Natural killer cell treated with Interleukin-12 subunit alpha and Interleukin-12 subunit beta and Interleukin-15 and Interleukin-18, amount 100 ng/mL, for 72 hours (primary cell): ENCODE measurements around the gene ACTN2. TPM values are rescaled to one million over a fixed set of nuclear protein-coding genes. Genes with fewer than 3 reads are reported as not detected.

ENCODE experiments used
- ATAC-seq, 2 donors: fragments of 150-1000 bp; cut with Tn5 transposase in 1 of 2; sonication (Bioruptor Pico), chemical (Tn5 transposase) in 1 of 2; 2 replicates each; pipeline ENCODE4 v1.10.0; 2021
- DNase-seq: peaks from one replicate; pipeline ENCODE4 v3.0.0; 2022; ENCODE audit warnings: low spot score
- H3K27ac Mint-ChIP-seq, 2 donors: 1 replicate in 1 of 2; 2 replicates in 1 of 2; pipeline ENCODE4 v1.8.0; 2022; ENCODE audit warnings: mixed read lengths in 2 of 2, mild to moderate bottlenecking in 1 of 2, moderate library complexity in 1 of 2
- H3K27me3 Mint-ChIP-seq, 2 donors: 1 replicate in 1 of 2; 2 replicates in 1 of 2; pipeline ENCODE4 v1.8.0; 2022; ENCODE audit warnings: mixed read lengths in 2 of 2
- H3K36me3 Mint-ChIP-seq: one replicate; pipeline ENCODE4 v1.8.0; 2022; ENCODE audit warnings: mixed read lengths
- H3K4me1 Mint-ChIP-seq, 2 donors: 1 replicate in 1 of 2; 2 replicates in 1 of 2; pipeline ENCODE4 v1.8.0; 2022; ENCODE audit warnings: low read depth in 2 of 2, mixed read lengths in 2 of 2, mild to moderate bottlenecking in 1 of 2
- H3K4me3 Mint-ChIP-seq: one replicate; pipeline ENCODE4 v1.8.0; 2022; ENCODE audit warnings: mixed read lengths
- H3K9me3 Mint-ChIP-seq: 2 replicates; pipeline ENCODE4 v1.8.0; 2022; ENCODE audit warnings: mixed read lengths
- total RNA-seq, 2 donors: library from RNA; stranded (reverse); gene quantifications; one replicate each; pipeline ENCODE4 v1.2.3, GENCODE V29; 2022

Gene ACTN2
- total RNA-seq, 2 donors from 2014 or later, result 0.17 TPM; not detected in 1

DNA sequence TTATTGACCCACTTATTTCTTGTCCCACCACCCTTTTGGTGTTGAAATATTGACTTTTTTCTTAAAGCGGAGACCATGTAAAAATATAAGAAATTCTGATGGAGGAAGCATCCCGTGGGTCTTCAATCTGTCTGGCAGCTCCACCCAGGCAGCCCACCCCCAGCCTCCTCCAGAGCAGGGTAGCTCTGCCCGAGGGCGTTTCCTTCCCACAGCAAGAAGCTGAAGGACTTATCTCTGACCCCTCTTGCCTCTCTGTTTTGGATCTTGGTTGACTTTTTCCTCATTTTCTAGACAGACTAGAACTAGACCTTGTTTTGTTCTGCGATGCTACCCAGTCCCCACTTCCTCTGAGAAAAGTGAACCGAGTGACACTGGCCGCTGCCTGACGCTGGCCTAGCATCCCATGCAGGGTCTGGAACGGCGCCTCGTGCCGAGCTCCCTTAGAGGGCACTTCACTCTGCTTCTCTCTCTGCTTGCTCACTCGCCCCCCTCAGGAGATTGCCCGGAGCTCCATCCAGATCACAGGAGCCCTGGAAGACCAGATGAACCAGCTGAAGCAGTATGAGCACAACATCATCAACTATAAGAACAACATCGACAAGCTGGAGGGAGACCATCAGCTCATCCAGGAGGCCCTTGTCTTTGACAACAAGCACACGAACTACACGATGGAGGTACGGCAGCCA lies 68.4 kb downstream of the ACTN2 start:
- Mint-ChIP-seq H3K9me3 (no peaks in the 10 kb centered on the region), H3K36me3 (no peaks in the 10 kb centered on the region), H3K27ac (no peak overlapping the region), H3K27me3 (peaks cover 3 to 6% of the 10 kb centered on the region in 2 donors), H3K4me1 (peaks cover 3 to 6% of the 10 kb centered on the region in 2 donors), H3K4me3 (no peak overlapping the region)
- ATAC-seq (no peak), DNase-seq (no peak)

GRCh38 chr1:236757640-236758039 lies 71.3 kb downstream of the ACTN2 start:
- peaks cover 3 to 6% of the 10 kb centered on the region in 2 donors for H3K4me1 Mint-ChIP-seq
- H3K27me3 Mint-ChIP-seq, result peaks cover 0 to 3% of the 10 kb centered on the region in 2 donors
- no peak overlapping the region for H3K27ac Mint-ChIP-seq
- no peaks in the 10 kb centered on the region for H3K9me3 Mint-ChIP-seq
- H3K4me3 Mint-ChIP-seq, result no peak overlapping the region
- DNase-seq, result no peak
- H3K36me3 Mint-ChIP-seq, result no peaks in the 10 kb centered on the region
- ATAC-seq, result no peak

GRCh38 chr1:236759252-236759859 lies 73.1 kb downstream of the ACTN2 start:
- no peak overlapping the region for H3K4me3 Mint-ChIP-seq
- peaks cover 0 to 4% of the 10 kb centered on the region in 2 donors for H3K27me3 Mint-ChIP-seq
- no peak for ATAC-seq

DNA sequence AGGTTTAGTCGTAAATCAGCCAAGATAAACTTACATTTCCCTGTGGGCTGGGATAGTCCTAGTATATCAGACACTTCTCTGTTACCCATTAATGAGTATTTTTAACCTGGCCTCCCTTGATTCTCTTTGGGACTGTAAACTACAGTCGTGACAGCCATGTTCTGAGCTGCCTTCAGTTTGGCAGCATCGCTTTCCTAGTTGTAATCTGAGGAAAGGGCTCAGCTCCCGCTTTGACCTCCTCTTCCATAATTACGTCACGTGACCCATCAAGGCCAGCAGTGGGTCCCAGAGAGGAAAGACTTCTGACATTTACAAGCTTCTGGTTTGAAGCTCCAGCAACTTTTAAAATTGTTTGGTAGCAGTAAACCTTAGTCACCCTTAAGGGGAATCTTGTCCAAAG lies 74.2 kb downstream of the ACTN2 start:
- H3K27me3 Mint-ChIP-seq, result peaks cover 0 to 10% of the 10 kb centered on the region in 2 donors
- no peak overlapping the region for H3K27ac Mint-ChIP-seq
- H3K4me1 Mint-ChIP-seq, result peaks cover 3 to 6% of the 10 kb centered on the region in 2 donors
- DNase-seq (no peak), ATAC-seq (no peak)
- no peaks in the 10 kb centered on the region for H3K36me3 Mint-ChIP-seq
- H3K4me3 Mint-ChIP-seq, result no peak overlapping the region
- no peaks in the 10 kb centered on the region for H3K9me3 Mint-ChIP-seq

More at GRCh38 chr1:236759252-236759859, 73.1 kb downstream of the ACTN2 start:
- Mint-ChIP-seq H3K9me3 (no peaks in the 10 kb centered on the region), H3K4me1 (peaks cover 3 to 6% of the 10 kb centered on the region in 2 donors), H3K27ac (no peak overlapping the region), H3K36me3 (no peaks in the 10 kb centered on the region)
- DNase-seq, result no peak

GRCh38 chr1:236760986-236761385 lies 74.7 kb downstream of the ACTN2 start:
- Mint-ChIP-seq H3K9me3 (no peaks in the 10 kb centered on the region), H3K4me1 (peaks cover 3 to 6% of the 10 kb centered on the region in 2 donors), H3K36me3 (no peaks in the 10 kb centered on the region), H3K27me3 (peaks cover 5 to 13% of the 10 kb centered on the region in 2 donors), H3K4me3 (no peak overlapping the region), H3K27ac (no peak overlapping the region)
- no peak for DNase-seq
- no peak for ATAC-seq

GRCh38 chr1:236761397-236762132 lies 75.3 kb downstream of the ACTN2 start:
- no peaks in the 10 kb centered on the region for H3K36me3 Mint-ChIP-seq
- no peak for ATAC-seq
- H3K4me3 Mint-ChIP-seq, result no peak overlapping the region
- no peak for DNase-seq
- H3K4me1 Mint-ChIP-seq, result peaks cover 3 to 6% of the 10 kb centered on the region in 2 donors
- H3K27ac Mint-ChIP-seq, result no peak overlapping the region
- peaks cover 11 to 14% of the 10 kb centered on the region in 2 donors for H3K27me3 Mint-ChIP-seq
- H3K9me3 Mint-ChIP-seq, result no peaks in the 10 kb centered on the region

DNA sequence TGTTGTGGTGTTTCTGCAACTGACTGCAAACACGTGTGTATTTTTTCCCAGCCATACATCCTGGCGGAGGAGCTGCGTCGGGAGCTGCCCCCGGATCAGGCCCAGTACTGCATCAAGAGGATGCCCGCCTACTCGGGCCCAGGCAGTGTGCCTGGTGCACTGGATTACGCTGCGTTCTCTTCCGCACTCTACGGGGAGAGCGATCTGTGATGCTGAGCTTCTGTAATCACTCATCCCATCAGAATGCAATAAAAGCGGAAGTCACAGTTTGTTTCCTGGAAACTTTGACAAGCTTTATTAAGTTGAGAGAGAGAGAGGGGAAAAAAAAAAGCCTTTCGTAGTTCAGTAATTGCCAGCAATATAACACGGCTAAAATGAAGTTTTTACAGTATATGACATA lies 76.1 kb downstream of the ACTN2 start:
- H3K27me3 Mint-ChIP-seq, result peaks cover 12 to 16% of the 10 kb centered on the region in 2 donors
- no peaks in the 10 kb centered on the region for H3K9me3 Mint-ChIP-seq
- H3K4me1 Mint-ChIP-seq, result peaks cover 3 to 6% of the 10 kb centered on the region in 2 donors
- DNase-seq, result no peak
- H3K27ac Mint-ChIP-seq, result no peak overlapping the region
- H3K4me3 Mint-ChIP-seq, result no peak overlapping the region
- no peaks in the 10 kb centered on the region for H3K36me3 Mint-ChIP-seq
- no peak for ATAC-seq

DNA sequence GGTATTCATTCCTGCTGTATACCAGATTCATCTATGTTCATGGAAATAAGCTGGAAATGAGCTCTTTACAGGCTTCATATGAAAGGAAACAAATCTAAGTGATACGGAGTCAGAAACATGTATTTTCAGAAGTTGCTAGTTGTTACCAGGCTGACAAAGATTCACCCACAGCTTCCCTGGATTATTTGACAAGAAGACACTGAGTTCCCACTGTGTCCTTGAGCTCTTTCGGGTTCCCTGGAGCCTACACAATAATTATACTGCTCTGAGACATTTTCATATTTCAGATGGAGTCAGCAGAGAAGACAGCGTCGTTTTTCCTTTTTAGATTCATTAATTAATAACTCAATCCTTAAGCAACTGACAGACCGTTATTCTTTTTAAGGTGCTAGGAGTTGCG lies 79.5 kb downstream of the ACTN2 start:
- peaks cover 27 to 35% of the 10 kb centered on the region in 2 donors for H3K27me3 Mint-ChIP-seq
- H3K27ac Mint-ChIP-seq, result no peak overlapping the region
- no peak for ATAC-seq
- H3K9me3 Mint-ChIP-seq, result no peaks in the 10 kb centered on the region
- no peaks in the 10 kb centered on the region for H3K4me1 Mint-ChIP-seq
- no peak for DNase-seq
- no peak overlapping the region for H3K4me3 Mint-ChIP-seq
- no peaks in the 10 kb centered on the region for H3K36me3 Mint-ChIP-seq

- Mint-ChIP-seq H3K4me3 (no peak overlapping the region), H3K9me3 (no peaks in the 10 kb centered on the region), H3K36me3 (no peaks in the 10 kb centered on the region), H3K27me3 (peaks cover 27 to 35% of the 10 kb centered on the region in 2 donors), H3K27ac (no peak overlapping the region), H3K4me1 (no peaks in the 10 kb centered on the region)
- ATAC-seq (no peak), DNase-seq (no peak)
Observed at GRCh38 chr1:236766506-236766905, 80.2 kb downstream of the ACTN2 start.

GRCh38 chr1:236767276-236767675 lies 81.0 kb downstream of the ACTN2 start:
- H3K27me3 Mint-ChIP-seq, result peaks cover 29 to 35% of the 10 kb centered on the region in 2 donors
- H3K36me3 Mint-ChIP-seq, result no peaks in the 10 kb centered on the region
- H3K27ac Mint-ChIP-seq, result no peak overlapping the region
- H3K9me3 Mint-ChIP-seq, result no peaks in the 10 kb centered on the region
- H3K4me3 Mint-ChIP-seq, result no peak overlapping the region
- ATAC-seq (no peak), DNase-seq (no peak)
- H3K4me1 Mint-ChIP-seq, result no peaks in the 10 kb centered on the region

DNA sequence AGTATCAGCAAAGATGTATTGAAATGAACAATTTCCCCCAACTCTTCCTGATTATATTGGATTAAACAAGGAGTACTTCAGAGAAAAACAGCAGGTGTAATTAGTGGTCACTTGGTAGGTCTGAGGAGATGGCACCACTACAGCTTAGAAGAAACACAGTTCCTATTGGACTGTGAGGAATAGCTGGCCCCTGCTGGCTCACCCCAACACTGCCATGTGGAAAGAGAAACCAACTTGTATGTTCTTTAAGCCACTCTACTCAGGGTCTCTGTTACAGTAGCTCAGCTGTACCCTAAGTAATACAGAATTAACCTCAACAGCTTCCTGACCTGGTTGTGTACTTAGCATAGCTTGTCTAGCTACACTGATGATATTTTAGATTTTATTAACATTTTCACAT lies 82.3 kb downstream of the ACTN2 start:
- DNase-seq (no peak), ATAC-seq (no peak)
- no peaks in the 10 kb centered on the region for H3K36me3 Mint-ChIP-seq
- H3K4me3 Mint-ChIP-seq, result no peak overlapping the region
- H3K27me3 Mint-ChIP-seq, result peaks cover 25 to 42% of the 10 kb centered on the region in 2 donors
- no peaks in the 10 kb centered on the region for H3K9me3 Mint-ChIP-seq
- no peak overlapping the region for H3K27ac Mint-ChIP-seq
- H3K4me1 Mint-ChIP-seq, result no peaks in the 10 kb centered on the region

DNA sequence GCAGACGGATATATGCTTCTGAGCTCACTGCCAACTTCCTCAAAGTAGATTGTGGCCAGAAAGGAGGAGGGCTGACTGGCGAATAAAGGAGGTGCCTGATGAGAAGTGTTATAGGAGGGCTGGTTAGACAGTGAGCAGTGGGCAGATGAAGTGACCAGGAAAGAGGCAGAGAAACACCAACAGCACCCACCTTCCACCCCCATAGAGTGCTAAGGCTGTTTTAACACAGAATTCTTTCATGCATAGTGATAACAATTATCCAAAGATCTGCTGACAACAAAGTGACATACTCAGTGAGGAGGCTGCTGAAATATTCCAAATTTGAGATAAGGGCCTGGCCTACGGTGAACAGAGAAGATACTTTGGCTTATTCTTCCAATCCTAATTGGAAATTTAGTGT lies 87.6 kb downstream of the ACTN2 start:
- H3K4me1 Mint-ChIP-seq, result no peaks in the 10 kb centered on the region
- DNase-seq, result no peak
- peaks cover 26 to 52% of the 10 kb centered on the region in 2 donors for H3K27me3 Mint-ChIP-seq
- peaks cover 5% of the 10 kb centered on the region for H3K9me3 Mint-ChIP-seq
- no peak for ATAC-seq
- no peak overlapping the region for H3K27ac Mint-ChIP-seq
- H3K4me3 Mint-ChIP-seq, result no peak overlapping the region
- peaks cover 8% of the 10 kb centered on the region for H3K36me3 Mint-ChIP-seq

- Mint-ChIP-seq H3K4me3 (no peak overlapping the region), H3K27ac (no peak overlapping the region), H3K9me3 (peaks cover 11% of the 10 kb centered on the region), H3K36me3 (peaks cover 14% of the 10 kb centered on the region), H3K27me3 (peaks cover 26 to 49% of the 10 kb centered on the region in 2 donors), H3K4me1 (no peaks in the 10 kb centered on the region)
- no peak for ATAC-seq
- DNase-seq, result no peak
Observed at GRCh38 chr1:236774926-236775325, 88.6 kb downstream of the ACTN2 start.

DNA sequence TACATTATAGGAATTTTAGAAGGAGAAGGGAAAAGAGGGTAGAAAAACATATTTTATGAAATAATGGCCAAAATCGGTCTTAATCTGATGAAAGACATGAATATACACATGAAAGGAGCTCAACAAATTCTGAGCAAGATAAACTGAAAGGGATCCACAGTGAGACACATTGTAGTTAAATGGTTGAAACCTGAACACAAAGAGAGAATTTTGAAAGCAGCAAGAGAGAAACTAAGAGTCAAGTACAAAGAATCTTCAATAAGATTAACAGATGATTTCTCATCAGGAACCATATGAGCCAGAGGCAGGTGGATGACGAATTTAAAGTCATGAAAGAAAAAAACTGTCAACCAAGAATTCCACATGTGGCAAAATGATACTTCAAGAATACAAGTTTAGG lies 93.0 kb downstream of the ACTN2 start:
- Mint-ChIP-seq H3K27ac (no peak overlapping the region), H3K4me3 (no peak overlapping the region), H3K9me3 (peaks cover 11% of the 10 kb centered on the region), H3K27me3 (peaks cover 31 to 49% of the 10 kb centered on the region in 2 donors), H3K4me1 (no peaks in the 10 kb centered on the region), H3K36me3 (peaks cover 14% of the 10 kb centered on the region)
- ATAC-seq (no peak), DNase-seq (no peak)
